ENCODE results near the gene AFMID.

GRCh38 chr17:78223765-78224164 is 36.6 kb downstream of the AFMID start:
- TF ChIP-seq TCF7L2 (IDR thresholded peaks at IDR 0.05; ENCODE audit: low read depth, low read length) = no peak
- TF ChIP-seq NR1H2 (CRISPR knock-in tag; IDR thresholded peaks at IDR 0.05) = no peak
- TF ChIP-seq FOXA3 (CRISPR knock-in tag; conservative IDR thresholded peaks at IDR 0.05 in 1 of 2, IDR thresholded peaks at IDR 0.05 in 1 of 2) = no peak
- TF ChIP-seq TCF3 (CRISPR knock-in tag; IDR thresholded peaks at IDR 0.05) = no peak
- TF ChIP-seq E2F5 (CRISPR knock-in tag; IDR thresholded peaks at IDR 0.05) = no peak
- no peak for TF ChIP-seq NRF1 (conservative IDR thresholded peaks at IDR 0.05 in 1 of 2, IDR thresholded peaks at IDR 0.05 in 1 of 2)
- no peak for TF ChIP-seq CTCF (IDR thresholded peaks at IDR 0.05 in 2 of 3, conservative IDR thresholded peaks at IDR 0.05 in 1 of 3; ENCODE audit: insufficient read depth in 2 of 3, low read depth in 1 of 3, low read length in 3 of 3)
- no peak for TF ChIP-seq ELF1 (tag; IDR thresholded peaks at IDR 0.05)
- TF ChIP-seq YY1 (IDR thresholded peaks at IDR 0.05; ENCODE audit: borderline replicate concordance in 1 of 3, control insufficient read depth in 1 of 3, extremely low read depth in 1 of 3, insufficient read depth in 3 of 3, insufficient read length in 1 of 3, insufficient replicate concordance in 2 of 3, low read depth in 1 of 3, low read length in 2 of 3) = no peak
